Measurements from ENCODE around the gene A2ML1.
"Not testable (repeated sequence)": the region's sequence is repeated elsewhere in the genome, so short reads cannot be mapped to it uniquely, and the experiment has no call there.

Gene A2ML1

DNA sequence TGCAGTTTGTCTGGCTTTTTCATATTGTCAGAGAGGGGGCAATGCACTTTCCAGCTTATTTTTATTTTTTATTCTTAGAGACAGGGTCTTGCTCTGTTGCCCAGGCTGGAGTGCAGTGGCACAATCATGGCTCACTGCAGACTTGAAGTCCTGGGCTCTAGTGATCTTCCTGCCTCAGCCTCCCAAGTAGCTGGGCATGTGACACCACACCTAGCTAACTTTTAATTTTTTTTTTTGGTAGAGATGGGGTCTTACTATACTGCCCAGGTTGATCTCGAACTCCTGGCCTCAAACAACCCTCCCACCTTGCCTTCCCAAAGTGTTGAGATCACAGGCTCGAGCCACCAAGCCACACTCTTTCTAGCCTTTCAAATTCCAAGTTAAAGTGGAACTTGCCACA is 3.9 kb upstream of the A2ML1 start:
- DNase-seq: no peak

DNA sequence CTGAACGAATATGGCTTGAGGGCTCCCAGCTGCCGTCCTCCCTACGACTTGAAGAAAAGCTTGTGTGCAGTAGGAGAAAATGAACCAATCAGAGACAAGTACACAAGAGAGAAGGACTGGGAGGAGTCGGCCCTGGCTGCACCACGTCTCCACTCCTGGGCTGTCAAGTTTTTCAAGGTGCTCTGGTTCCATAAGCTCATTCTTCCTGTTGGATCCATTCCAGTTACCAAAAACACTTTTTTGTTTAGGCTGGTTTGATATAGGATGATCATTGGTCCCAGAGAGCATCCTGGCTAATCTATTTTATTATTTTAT is 2.8 kb upstream of the A2ML1 start:
- DNase-seq: no peak

DNA sequence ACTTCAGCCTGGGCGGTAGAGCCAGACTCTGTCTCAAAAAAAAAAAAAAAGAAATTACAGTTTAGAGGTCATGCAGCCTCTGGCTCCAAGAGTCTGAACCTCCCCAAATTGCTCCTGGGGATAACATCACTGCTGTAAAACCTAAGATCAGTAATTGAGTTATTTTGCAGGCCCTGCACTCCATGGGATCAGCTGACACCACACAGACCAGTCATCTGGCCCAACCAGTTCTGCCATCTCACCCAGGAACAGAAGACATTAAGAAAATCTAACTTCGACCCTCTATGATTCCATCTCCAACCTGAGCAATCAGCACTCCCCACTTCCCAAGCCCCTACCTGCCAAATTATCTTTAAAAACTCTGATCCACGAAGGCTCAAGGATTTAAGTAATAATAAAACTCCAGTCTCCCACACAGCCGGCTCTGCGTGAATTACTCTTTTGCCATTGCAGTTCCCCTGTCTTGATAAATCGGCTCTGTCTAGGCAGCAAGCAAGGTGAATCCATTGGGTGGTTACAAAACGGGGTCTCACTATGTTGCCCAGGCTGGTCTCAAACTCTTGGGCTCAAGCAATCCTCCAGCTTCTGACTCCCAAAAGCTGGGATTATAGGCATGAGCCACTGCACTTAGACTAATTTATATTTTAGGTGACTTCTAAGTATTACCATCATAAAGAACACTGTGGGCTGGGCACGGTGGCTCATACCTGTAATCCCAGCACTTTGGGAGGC is 1.6 kb upstream of the A2ML1 start:
- DNase-seq: not testable (repeated sequence)

DNA sequence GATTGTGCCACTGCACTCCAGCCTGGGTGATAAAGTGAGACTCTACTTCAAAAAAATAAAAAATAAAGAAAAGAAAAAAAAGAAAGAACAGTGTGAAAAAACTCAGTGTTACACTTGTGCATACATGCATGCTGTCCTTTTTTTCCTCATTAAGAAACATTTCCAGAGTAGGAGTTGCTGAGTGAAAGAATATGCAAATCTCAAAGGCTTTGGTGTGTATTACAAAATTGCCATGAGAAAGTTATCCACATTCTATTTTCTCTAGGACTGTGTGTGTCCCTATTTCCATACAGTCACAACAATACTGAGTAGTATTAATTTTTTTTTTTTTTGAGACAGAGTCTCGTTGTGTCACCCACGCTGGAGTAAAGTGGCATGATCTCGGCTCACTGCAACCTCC is 830 bp upstream of the A2ML1 start:
- DNase-seq: no peak

DNA sequence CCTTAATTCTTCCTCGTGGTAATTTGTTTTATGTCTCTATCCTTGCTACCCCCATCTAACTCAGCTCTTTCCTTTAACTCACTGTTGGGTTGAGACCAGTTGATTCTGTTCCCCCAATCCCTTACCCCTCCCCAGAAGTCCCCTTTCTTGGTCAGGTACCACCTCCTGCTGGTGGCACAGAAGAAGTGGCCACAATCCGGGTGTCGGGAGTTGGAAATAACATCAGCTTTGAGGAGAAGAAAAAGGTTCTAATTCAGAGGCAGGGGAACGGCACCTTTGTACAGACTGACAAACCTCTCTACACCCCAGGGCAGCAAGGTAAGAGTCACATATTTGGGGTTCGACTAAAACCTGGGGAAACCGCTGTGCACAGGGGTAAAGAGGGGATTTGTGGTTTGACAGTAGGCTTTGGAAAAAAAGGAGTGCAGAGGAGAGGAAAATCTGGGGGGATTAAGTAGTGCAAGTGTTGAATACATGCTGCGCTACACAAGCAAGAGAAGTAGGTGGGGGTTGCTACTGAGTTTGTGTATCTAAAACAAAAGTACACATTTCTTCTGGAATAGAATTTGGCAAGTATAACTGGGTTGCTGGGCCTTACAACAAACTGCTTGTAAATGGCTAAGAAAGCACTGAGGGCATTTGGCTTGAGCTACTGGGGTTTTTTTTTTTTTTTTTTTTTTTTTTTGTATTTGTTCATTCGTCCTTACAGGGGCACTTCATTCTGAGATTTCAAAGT is 1.3 kb downstream of the A2ML1 start:
- no peak for DNase-seq

DNA sequence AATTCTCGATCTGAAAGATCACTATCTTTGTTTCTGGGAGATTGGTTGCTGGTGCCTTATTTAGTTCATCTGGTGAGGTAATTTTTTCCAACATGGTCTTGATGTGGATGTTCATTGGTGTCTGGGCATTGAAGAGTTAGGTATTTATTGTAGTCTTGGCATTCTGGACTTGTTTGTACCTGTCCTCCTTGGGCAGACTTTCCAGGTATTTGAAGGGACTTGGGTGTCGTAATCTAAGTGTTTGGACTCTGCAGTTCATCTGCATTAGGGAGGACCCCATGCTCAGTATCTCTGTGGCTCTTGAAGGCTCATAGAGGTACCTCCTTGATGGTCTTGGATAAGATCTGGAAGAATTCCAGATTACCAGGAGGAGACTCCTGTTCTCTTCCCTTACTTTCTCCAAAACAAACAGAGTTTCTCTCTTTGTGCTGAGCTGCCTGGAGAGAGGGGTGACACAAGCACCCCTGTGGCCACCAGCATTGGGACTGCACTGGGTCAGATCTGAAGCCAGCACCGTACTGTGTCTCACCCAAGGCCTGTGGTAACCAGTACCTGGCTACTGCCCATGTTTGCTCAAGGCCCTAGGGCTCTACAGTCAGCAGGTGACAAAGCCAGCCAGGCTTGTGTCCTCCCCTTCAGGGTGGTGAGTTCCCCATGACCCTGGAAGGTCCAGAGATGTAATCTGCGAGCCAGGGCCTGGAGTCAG is 5.3 kb downstream of the A2ML1 start:
- no peak for DNase-seq

DNA sequence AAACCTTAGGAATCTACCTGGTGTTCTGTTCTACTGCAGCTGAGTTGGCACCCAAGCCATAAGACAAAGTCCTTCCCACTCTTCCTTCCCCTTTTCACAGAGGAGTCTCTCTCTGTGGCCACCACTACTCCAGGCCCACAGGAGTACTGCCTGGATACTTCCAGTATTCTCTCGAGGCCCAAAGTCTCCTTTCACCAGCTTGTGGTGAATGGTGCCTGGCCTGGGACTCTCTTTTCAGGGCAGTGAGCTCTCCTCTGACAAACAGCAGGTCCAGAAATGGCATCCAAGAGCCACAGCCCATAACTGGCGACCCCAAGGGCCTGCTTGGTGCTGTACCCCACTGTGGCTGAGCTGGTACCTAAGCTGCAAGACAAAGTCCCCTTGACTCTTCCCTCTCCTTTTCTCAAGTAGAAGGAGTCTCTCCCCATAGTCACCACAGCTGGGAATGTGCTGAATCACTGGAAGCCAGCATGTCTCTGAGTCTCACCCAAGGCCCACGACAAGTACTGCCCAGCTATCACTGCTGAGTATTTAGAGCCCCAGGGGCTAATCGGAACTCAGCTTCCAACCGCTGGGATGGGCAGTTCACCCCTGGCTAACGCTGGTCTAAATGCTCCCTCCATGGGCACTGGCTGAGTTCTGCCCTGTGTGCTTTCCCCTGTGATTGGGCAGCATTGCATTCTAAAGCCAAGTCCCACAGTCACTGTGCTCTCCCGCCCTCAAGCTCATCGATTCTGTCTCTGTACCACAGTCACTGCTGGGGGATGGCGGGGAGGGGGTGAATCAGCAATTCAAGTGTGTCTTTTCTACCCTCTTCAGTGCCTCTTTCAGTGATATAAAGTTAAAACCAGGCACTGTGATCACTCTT is 6.1 kb downstream of the A2ML1 start:
- no peak for DNase-seq

DNA sequence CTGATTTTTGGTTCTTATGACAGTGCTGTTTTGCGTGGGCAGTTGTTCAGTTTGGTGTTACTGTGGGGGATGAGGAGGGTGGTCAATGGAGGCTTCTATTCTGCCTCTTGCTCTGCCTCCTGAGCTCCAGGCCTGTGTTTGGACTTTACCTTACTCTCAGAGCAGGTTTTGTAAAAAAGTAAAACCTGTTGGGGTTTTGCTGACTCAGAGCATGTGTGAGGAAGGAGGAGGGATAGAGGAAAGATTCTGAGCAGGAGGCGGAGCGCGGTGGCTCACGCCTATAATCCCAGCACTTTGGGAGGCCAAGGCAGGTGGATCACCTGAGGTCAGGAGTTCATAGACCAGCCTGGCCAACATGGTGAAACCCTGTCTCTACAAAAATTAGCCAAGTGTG is 6.7 kb downstream of the A2ML1 start:
- no peak for DNase-seq

DNA sequence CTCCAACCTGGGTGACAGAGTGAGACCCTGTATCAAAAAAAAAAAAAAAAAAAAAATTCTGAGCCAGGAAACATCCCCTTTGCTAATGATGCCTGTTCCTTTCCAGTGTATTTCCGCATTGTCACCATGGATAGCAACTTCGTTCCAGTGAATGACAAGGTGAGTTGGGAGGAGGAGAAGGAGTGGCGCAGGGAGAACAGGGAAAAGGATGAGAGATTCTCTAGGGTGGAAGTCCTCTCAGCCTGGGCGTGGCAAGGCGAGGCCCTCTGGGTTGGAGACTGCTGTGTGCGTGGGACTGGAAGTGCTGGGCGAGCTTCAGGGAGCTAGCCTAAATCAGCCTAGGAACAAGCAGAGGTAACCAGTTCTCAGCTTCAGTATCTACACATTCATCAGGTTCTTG is 7.2 kb downstream of the A2ML1 start:
- no peak for DNase-seq

DNA sequence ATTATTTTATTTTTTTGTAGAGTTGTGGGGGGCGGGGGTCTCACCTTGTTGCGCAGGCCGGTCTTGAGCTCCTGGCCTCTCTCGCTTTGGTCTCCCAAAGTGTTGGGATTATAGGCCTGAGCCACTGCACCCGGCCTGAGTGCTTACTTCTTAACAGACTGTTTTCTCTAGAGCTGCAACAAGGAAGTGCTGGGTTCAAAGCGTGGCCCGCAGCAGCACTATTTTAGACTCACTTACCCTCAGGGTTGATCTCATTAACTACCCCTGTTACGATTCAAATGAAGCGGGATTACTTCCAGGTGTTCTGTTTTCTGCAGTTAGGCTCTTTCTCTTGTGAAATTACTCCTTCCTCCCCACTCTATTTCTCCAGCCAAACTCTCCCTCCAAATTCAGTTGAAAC is 8.7 kb downstream of the A2ML1 start:
- DNase-seq: no peak

DNA sequence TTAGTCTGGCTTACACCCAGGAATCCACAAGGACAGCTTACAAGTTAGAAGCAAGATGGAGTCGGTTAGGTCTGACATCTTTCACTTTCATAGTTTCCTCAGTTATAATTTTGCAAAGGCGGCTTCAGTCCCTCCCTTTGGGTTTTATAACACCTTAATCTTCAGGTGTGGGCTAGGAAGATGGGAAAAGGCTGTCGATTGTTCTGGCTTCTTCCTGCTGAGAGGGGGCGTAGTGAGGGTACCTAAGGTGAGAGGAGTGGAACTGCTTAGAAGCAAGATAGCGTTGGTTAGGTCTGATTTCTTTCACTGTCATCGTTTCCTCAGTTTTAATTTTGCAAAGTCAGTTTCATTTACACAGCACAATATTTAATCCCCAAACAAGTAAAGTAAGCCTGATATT is 10.1 kb downstream of the A2ML1 start:
- DNase-seq: no peak

DNA sequence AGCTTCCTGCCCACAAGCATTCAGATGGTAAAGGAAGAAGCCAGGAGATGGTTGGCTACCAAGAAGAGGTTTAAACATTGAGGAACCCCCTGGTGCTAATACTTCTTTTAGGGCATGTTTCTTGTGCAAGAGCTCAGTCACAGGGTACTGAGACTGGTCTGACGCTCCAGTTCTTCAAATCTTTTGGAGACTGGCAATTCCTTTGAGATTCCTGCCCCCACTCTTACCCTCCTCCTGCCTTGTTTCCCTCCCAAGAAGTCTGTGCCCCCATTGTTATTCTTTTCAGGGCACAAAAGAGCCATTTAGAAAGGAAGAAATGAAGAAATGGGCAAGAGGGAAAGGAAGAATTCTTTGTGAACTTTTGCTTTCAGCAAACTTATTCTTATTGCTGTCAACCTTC is 11.8 kb downstream of the A2ML1 start:
- DNase-seq: no peak

DNA sequence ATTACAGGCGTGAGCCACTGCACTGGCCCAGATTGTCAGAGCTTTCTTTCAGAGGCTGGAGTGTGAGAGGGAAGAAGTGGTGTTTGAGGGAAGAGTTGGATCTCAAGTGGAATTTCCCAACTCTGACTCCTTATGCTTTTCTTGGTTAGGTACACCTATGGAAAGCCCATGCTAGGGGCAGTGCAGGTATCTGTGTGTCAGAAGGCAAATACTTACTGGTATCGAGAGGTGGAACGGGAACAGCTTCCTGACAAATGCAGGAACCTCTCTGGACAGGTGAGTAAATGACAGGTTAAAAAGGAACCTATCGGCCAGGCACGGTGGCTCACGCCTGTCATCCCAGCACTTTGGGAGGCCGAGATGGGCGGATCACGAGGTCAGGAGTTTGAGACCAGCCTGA is 14.9 kb downstream of the A2ML1 start:
- no peak for DNase-seq

DNA sequence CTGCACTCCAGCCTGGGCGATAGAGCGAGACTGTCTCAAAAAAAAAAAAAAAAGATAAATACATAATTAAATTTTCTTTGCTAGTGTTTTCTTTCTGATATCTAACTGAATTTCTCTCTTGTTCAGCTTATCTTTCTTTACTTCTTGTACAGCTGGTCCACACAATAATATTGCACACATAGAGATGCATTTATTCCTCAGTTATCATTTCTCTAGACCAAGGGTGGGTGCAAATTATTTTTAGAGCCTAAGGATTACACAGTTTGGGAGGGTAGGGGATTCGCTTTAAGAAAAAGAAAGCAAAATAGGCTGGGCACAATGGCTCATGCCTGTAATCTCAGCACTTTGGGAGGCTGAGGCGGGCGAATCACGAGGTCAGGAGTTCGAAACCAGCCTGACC is 17.9 kb downstream of the A2ML1 start:
- no peak for DNase-seq

DNA sequence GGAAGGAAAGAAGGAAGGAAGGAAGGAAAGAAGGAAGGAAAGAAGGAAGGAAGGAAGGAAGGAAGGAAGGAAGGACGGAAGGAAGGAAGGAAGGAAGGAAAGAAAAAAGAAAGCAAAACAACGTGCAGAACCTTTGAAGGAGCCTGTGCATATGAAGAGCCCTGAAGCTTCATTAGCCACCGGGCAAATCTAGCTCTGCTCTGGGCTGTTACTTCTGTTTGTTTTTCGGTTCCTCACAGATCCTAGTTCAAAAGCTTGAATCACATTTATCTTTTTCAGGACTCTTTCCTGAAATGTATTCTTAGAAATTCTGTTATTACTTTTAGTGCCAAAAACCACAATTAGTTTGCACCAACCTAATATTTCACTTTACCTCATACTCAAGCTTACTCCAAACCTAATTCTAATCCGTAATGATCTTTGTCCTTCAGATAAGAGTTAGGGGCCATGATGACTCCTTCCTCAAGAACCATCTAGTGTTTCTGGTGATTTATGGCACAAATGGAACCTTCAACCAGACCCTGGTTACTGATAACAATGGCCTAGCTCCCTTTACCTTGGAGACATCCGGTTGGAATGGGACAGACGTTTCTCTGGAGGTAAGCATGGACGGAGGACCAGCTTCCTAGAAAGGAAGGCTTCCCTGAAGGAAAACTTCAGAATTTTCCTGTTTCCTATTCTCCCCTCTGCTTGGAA is 18.7 kb downstream of the A2ML1 start:
- DNase-seq: no peak

DNA sequence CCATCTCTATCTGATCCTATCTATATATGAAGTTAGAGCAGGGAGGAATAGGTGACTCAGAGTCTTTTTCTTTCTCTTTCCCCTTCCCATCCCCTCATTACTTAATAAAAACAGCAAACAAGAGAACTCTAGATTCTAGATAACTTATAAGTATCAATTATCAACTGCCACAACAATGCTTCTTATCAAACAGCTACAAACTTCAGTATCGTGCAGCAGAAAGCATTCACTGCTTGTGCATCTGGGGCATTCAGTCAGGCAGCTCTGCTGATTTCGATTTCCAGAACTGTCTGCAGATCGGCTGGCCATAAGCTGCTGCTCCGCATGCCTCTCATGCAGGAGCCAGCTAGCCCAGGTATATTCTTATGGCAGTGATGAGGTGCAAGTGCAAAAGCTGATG is 19.4 kb downstream of the A2ML1 start:
- no peak for DNase-seq

DNA sequence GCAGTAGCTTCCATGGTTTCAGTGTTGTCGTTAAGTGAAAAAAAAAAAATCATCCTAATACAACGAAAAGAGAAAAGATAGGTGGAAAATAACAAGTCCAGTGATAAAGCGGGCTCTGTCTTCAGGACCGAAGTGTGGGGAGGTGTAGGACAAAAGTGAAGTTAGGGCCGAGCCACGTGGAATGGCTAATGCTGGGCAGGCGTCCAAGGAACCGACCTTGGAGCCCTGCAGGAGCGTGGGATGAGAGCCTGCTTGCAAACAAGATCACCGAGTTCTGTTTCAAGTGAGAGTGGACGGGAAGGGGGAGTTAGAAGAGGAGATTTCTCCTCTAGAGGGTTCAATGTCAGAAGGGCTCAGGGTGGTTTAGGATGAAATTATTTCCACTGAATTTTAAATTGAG is 22.2 kb downstream of the A2ML1 start:
- no peak for DNase-seq

DNA sequence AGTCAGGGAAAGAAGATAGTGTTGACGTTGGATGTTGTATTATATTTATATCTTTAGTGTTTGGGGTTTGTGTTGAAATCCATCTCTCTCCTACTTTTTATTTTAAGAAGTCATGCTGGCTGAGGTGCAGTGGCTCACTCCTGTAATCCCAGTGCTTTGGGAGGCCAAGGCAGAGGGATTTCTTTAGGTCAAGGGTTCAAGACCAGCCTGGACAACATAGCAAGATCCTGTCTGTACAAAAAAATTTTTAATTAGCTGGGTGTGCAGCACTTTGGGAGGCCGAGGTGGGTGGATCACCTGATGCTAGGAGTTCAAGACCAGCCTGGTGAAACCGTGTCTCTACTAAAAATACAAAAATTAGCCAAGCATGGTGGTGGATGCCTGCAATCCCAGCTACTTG is 23.9 kb downstream of the A2ML1 start:
- DNase-seq: no peak

DNA sequence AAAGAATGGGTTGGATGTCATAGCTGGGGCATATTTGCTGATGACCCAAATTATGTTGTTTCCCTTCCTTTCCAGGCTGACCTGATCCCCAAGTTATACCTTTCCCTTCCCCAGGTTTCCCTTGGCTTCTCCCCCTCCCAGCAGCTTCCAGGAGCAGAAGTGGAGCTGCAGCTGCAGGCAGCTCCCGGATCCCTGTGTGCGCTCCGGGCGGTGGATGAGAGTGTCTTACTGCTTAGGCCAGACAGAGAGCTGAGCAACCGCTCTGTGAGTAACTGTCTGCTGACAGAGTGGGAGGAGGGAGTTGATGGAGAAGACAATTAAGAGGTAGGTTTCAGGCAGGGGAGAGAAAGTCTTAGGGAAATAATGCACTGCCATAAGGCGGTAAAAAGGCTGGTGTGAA is 25.0 kb downstream of the A2ML1 start:
- DNase-seq: no peak

DNA sequence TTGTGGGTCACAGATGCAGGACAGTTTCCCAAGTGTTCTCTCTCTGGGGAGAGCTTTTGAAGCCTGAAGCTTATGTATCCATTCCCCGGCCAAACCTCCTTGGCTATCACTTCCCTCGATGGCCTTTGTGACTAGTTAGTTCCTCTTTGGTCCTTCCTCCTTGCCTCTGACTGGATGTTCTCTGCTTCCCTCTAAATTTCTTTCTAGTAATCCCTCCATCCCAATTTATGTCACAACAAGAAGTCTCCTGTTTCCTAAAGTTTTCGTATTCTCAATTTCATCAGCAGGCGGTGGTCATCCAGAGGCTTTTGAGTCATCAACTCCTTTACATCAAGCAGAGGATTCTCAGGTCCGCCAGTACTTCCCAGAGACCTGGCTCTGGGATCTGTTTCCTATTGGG is 27.5 kb downstream of the A2ML1 start:
- no peak for DNase-seq

DNA sequence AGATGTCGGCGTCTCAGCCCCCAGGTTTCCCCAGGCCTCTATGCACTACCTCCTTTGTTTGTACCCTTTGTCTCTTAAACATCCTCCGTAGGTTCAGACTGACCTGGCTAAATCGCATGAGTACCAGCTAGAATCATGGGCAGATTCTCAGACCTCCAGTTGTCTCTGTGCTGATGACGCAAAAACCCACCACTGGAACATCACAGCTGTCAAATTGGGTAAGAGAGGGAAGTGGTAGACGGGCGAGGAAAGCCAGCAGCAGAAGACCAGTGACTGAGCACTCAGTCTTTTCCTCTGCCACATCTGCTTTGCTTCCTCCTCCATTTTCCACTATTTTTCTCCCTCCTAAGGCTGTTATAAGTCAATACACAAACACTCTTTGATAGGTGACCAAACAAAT is 29.7 kb downstream of the A2ML1 start:
- no peak for DNase-seq

DNA sequence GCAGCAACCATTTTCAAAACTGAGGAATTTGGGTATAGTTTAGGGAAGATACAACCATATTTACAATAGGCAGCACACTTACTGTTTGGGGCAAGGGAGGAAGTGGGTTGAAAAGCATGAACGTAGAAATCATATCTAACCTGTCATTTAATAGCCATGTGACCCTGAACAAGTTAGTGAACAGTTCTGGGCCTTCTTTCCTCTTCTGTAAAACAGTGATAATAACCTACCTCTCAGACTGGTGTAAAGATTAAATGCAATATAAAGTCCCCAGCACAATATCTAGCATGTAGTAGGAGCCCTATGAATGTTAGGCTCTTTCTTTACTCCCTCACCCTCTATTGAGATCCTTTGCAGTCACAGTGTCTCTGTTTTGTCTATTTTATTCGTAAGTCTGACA is 33.5 kb downstream of the A2ML1 start:
- no peak for DNase-seq

DNA sequence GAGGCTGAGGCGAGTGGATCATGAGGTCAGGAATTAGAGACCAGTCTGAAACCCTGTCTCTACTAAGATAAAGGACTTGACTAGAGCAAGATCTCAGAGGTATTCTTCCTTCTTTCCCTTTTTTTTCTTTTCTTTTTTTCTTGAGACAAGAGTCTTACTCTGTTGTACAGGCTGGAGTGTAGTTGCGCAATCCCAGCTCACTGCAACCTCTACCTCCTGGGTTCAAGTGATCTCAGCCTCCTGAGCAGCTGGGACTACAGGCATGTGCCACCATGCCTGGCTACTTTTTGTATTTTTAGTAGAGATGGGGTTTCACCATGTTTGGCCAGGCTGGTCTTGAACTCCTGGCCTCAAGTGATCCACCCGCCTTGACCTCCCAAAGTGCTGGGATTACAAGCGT is 37.0 kb downstream of the A2ML1 start:
- not testable (repeated sequence) for DNase-seq
